Measurements from ENCODE around the gene POTEF. TPM values are rescaled to one million over a fixed set of nuclear protein-coding genes. Genes with fewer than 3 reads are reported as not detected.
"Not testable (repeated sequence)": the region's sequence is repeated elsewhere in the genome, so short reads cannot be mapped to it uniquely, and the experiment has no call there.

The POTEF gene
- total RNA-seq, 1 donor from 2014 or later, result 2.0 TPM

GRCh38 chr2:130138326-130138725 is 9.3 kb upstream of the POTEF start:
- intact Hi-C loops (cut with DNase I); ATAC-seq: not testable (repeated sequence)

GRCh38 chr2:130137118-130137517 is 8.1 kb upstream of the POTEF start:
- intact Hi-C loops (cut with DNase I); ATAC-seq: not testable (repeated sequence)
- peak; percentile 35 for DNase-seq (ENCODE audit: low spot score)

More at GRCh38 chr2:130138326-130138725, 9.3 kb upstream of the POTEF start:
- DNase-seq (ENCODE audit: low spot score), result peak; percentile 9

- DNase-seq (ENCODE audit: low spot score); intact Hi-C loops (cut with DNase I); ATAC-seq: not testable (repeated sequence)
These were observed 7.5 kb upstream of the POTEF start for GRCh38 chr2:130136546-130136945.

GRCh38 chr2:130135692-130136541 is 6.9 kb upstream of the POTEF start:
- intact Hi-C loops (cut with DNase I), result no loop called here
- ATAC-seq (no peak), DNase-seq (ENCODE audit: low spot score) (peak; percentile 31)

GRCh38 chr2:130128464-130128863 is 558 bp downstream of the POTEF start:
- intact Hi-C loops (cut with DNase I); DNase-seq (ENCODE audit: low spot score); ATAC-seq: not testable (repeated sequence)

- intact Hi-C loops (cut with DNase I); ATAC-seq; DNase-seq (ENCODE audit: low spot score): not testable (repeated sequence)
These were observed 1.3 kb downstream of the POTEF start for GRCh38 chr2:130127726-130128125.

GRCh38 chr2:130120924-130121323 is 8.1 kb downstream of the POTEF start:
- intact Hi-C loops (cut with DNase I); DNase-seq (ENCODE audit: low spot score); ATAC-seq: not testable (repeated sequence)

GRCh38 chr2:130102597-130103363 is 26.2 kb downstream of the POTEF start:
- intact Hi-C loops (cut with DNase I); DNase-seq (ENCODE audit: low spot score); ATAC-seq: not testable (repeated sequence)

GRCh38 chr2:130062645-130063044 is 66.4 kb downstream of the POTEF start:
- not testable (repeated sequence) for ATAC-seq; DNase-seq (ENCODE audit: low spot score)

GRCh38 chr2:130059982-130060381 is 69.0 kb downstream of the POTEF start:
- DNase-seq (ENCODE audit: low spot score); ATAC-seq; intact Hi-C loops (cut with DNase I): not testable (repeated sequence)

More at GRCh38 chr2:130062645-130063044, 66.4 kb downstream of the POTEF start:
- intact Hi-C loops (cut with DNase I), result not testable (repeated sequence)

GRCh38 chr2:130056336-130056735 is 72.7 kb downstream of the POTEF start:
- ATAC-seq; DNase-seq (ENCODE audit: low spot score); intact Hi-C loops (cut with DNase I): not testable (repeated sequence)

GRCh38 chr2:130053217-130053911 is 75.7 kb downstream of the POTEF start:
- ATAC-seq; DNase-seq (ENCODE audit: low spot score); intact Hi-C loops (cut with DNase I): not testable (repeated sequence)

- ATAC-seq; DNase-seq (ENCODE audit: low spot score); intact Hi-C loops (cut with DNase I): not testable (repeated sequence)
These were observed 76.6 kb downstream of the POTEF start for GRCh38 chr2:130052376-130052775.

GRCh38 chr2:130048422-130048821 is 80.6 kb downstream of the POTEF start:
- intact Hi-C loops (cut with DNase I); ATAC-seq; DNase-seq (ENCODE audit: low spot score): not testable (repeated sequence)

- intact Hi-C loops (cut with DNase I); DNase-seq (ENCODE audit: low spot score); ATAC-seq: not testable (repeated sequence)
These were observed 90.8 kb downstream of the POTEF start for GRCh38 chr2:130038265-130038603.

GRCh38 chr2:130025931-130026330 is 103.1 kb downstream of the POTEF start:
- intact Hi-C loops (cut with DNase I); ATAC-seq; DNase-seq (ENCODE audit: low spot score): not testable (repeated sequence)
